Spleen (tissue), 11 donors: ENCODE measurements around the gene LRCH3. TPM values are rescaled to one million over a fixed set of nuclear protein-coding genes. Genes with fewer than 3 reads are reported as not detected.

Source experiments
- DNase-seq: peaks from one replicate; pipeline ENCODE4 v3.0.0-alpha.2; 2020
- H3K27ac ChIP-seq, 8 donors: fragments of 200-600 bp; sonication (generic) in 7 of 8; 1 replicate in 4 of 8; 2 replicates in 4 of 8; pipeline versions ENCODE4 v1.5.0 to v1.8.0; 2016 to 2021; ENCODE audit warnings: inconsistent platforms in 4 of 8, mild to moderate bottlenecking in 4 of 8, moderate library complexity in 1 of 8
- H3K27me3 ChIP-seq, 7 donors: fragments of 200-600 bp; sonication (generic) in 6 of 7; replicated peaks in 1 of 7; 1 replicate in 4 of 7; 2 replicates in 3 of 7; pipeline versions ENCODE4 v1.5.0 to v1.8.0; 2016 to 2021; ENCODE audit warnings: inconsistent platforms in 3 of 7, mild to moderate bottlenecking in 1 of 7
- H3K36me3 ChIP-seq, 6 donors: fragments of 200-600 bp; sonication (generic) in 5 of 6; 1 replicate in 4 of 6; 2 replicates in 2 of 6; pipeline versions ENCODE4 v1.5.0 to v1.8.0; 2016 to 2021; ENCODE audit warnings: inconsistent platforms in 2 of 6
- H3K4me1 ChIP-seq, 6 donors: fragments of 200-600 bp; sonication (generic) in 5 of 6; 1 replicate in 3 of 6; 2 replicates in 3 of 6; pipeline versions ENCODE4 v1.5.0 to v1.8.0; 2016 to 2021; ENCODE audit warnings: inconsistent platforms in 3 of 6
- H3K4me3 ChIP-seq, 8 donors: fragments of 200-600 bp; sonication (generic) in 7 of 8; 1 replicate in 4 of 8; 2 replicates in 4 of 8; pipeline versions ENCODE4 v1.5.0 to v1.8.0; 2016 to 2021; ENCODE audit warnings: inconsistent platforms in 4 of 8, mild to moderate bottlenecking in 4 of 8, moderate library complexity in 2 of 8
- H3K9me3 ChIP-seq, 8 donors: fragments of 200-600 bp; sonication (generic) in 7 of 8; 1 replicate in 4 of 8; 2 replicates in 4 of 8; pipeline versions ENCODE4 v1.5.0 to v1.8.0; 2016 to 2021; ENCODE audit warnings: inconsistent platforms in 4 of 8
- POLR2A ChIP-seq, 3 donors: fragments of 450-650 bp; IDR thresholded peaks; one replicate each; pipeline ENCODE4 v1.5.1; 2017; ENCODE audit warnings: antibody characterized with exemption in 3 of 3, mild to moderate bottlenecking in 1 of 3
- POLR2AphosphoS5 ChIP-seq, 3 donors: sonication (generic); formaldehyde crosslinking; IDR thresholded peaks; one replicate each; pipeline ENCODE4 v1.5.1; 2017; ENCODE audit warnings: antibody characterized with exemption in 3 of 3
- WGBS, 5 donors: extraction: QIAGEN DNeasy Blood & Tissue Kit in 3 of 5; methylation state at CpG; one replicate each; pipeline versions ENCODE4 v1.1.5 to v1.1.7; 2013 to 2018; 5-methylcytosine and 5-hydroxymethylcytosine counted together
- intact Hi-C: fragments of 100-400 bp; cut with DNase I; formaldehyde crosslinking; loops from one replicate; pipeline ENCODE4 v1.15.0; 2023; ENCODE audit warnings: low total_unique reads
- polyA plus RNA-seq, 3 donors: library from polyadenylated mRNA; stranded (reverse); fragments of 200-250 nt; gene quantifications; one replicate each; pipeline ENCODE4 v1.2.1, GENCODE V29; 2013
- total RNA-seq, 7 donors: library from RNA; depleted of rRNA in 3 of 7; stranded (reverse); fragments of >200 nt in 3 of 7; fragmentation: NEBNext Ultra II Directional in 4 of 7; extraction: Animal tissue kit (Norgen Biotek cat#: 25700) in 4 of 7; gene quantifications; one replicate each; pipeline versions ENCODE4 v1.1.0 to v1.2.1, GENCODE V29; 2016 to 2021
- TF ChIP-seq, protein P1 (sequence below), 11 experiments: fragments of 200-600 bp in 7 of 11; fragments of 450-650 bp in 4 of 11; sonication (generic) in 4 of 11; IDR thresholded peaks in 8 of 11; conservative IDR thresholded peaks in 3 of 11; 1 replicate in 7 of 11; 2 replicates in 4 of 11; pipeline versions ENCODE4 v1.4.0 to v1.8.0; 2016 to 2021; ENCODE audit warnings: antibody characterized with exemption in 11 of 11, inconsistent platforms in 4 of 11, mild to moderate bottlenecking in 1 of 11
- donor health status: healthy with polysubstance abuse.
- donor health status: DM: no; HTN: no; CAD: no; lungs with moderate emphysema.
- donor health status: DM: no; HTN: no; CAD: no.
- donor health status: Bipolar disorder and iron deficiency.
- donor health status: healthy.
- donor health status: DM: no; HTN: no; CAD: no.
- donor health status: DM: yes; HTN: yes; CAD: no.

Gene LRCH3
- total and polyA plus RNA-seq, 10 donors = 7.7 to 86.2 (median 67.0) TPM

- H3K27ac ChIP-seq = peak overlapping the region in 1 of 8 donors; percentile 33
- H3K27me3 ChIP-seq = no peaks in the 10 kb centered on the region
- intact Hi-C loops = no loop called here
- peaks cover 5 to 89% (median 52%) of the 10 kb centered on the region in 6 donors for H3K36me3 ChIP-seq
- no peak overlapping the region for H3K4me3 ChIP-seq
- TF ChIP-seq, protein P1, sequence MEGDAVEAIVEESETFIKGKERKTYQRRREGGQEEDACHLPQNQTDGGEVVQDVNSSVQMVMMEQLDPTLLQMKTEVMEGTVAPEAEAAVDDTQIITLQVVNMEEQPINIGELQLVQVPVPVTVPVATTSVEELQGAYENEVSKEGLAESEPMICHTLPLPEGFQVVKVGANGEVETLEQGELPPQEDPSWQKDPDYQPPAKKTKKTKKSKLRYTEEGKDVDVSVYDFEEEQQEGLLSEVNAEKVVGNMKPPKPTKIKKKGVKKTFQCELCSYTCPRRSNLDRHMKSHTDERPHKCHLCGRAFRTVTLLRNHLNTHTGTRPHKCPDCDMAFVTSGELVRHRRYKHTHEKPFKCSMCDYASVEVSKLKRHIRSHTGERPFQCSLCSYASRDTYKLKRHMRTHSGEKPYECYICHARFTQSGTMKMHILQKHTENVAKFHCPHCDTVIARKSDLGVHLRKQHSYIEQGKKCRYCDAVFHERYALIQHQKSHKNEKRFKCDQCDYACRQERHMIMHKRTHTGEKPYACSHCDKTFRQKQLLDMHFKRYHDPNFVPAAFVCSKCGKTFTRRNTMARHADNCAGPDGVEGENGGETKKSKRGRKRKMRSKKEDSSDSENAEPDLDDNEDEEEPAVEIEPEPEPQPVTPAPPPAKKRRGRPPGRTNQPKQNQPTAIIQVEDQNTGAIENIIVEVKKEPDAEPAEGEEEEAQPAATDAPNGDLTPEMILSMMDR (IDR thresholded peaks at IDR 0.05 in 8 of 11, conservative IDR thresholded peaks at IDR 0.05 in 3 of 11) = no peak
- TF ChIP-seq POLR2A (IDR thresholded peaks at IDR 0.05) = no peak
- TF ChIP-seq POLR2AphosphoS5 (IDR thresholded peaks at IDR 0.05) = no peak
- H3K4me1 ChIP-seq = peaks cover 0 to 20% (median 1%) of the 10 kb centered on the region in 6 donors
- DNase-seq = no peak
- WGBS, 5 donors = 82 to 89% (median 88%) methylated on average over 17 of the region's 17 CpGs
- no peaks in the 10 kb centered on the region for H3K9me3 ChIP-seq
These were observed 89.6 kb downstream of the LRCH3 start for GRCh38 chr3:197880491-197881269.

GRCh38 chr3:197881270-197881969 lies 90.4 kb downstream of the LRCH3 start:
- no peak for DNase-seq
- Histone ChIP-seq H3K27me3 (no peaks in the 10 kb centered on the region), H3K36me3 (peaks cover 4 to 88% (median 49%) of the 10 kb centered on the region in 6 donors), H3K4me1 (peaks cover 0 to 20% (median 1%) of the 10 kb centered on the region in 6 donors), H3K9me3 (no peaks in the 10 kb centered on the region), H3K27ac (peak overlapping the region in 1 of 8 donors; percentile 33), H3K4me3 (no peak overlapping the region)
- intact Hi-C loops = no loop called here
- TF ChIP-seq POLR2AphosphoS5 (IDR thresholded peaks at IDR 0.05) = no peak
- TF ChIP-seq, protein P1 (IDR thresholded peaks at IDR 0.05 in 8 of 11, conservative IDR thresholded peaks at IDR 0.05 in 3 of 11) = no peak
- no peak for TF ChIP-seq POLR2A (IDR thresholded peaks at IDR 0.05)
- 73 to 86% (median 83%) methylated on average over 8 of the region's 8 CpGs for WGBS, 5 donors

DNA sequence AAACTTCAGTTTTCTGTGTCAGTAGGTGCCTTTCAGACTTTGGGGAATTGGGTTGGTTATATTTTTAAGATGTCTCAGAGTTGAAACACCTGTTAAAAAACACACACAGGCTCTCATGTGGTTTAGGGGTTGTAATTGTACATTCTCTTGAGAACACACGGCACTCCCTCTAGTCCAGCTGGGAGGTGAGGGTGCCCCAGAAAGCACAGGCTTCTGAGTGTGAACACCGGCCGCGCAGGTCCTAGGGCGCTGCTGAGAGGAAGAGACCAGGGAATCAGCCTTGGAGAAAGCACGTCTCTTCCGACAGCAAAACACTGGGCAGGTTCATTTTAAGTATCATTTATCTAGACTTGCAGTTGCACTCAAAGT lies 90.9 kb downstream of the LRCH3 start:
- H3K4me3 ChIP-seq = no peak overlapping the region
- peak overlapping the region in 1 of 8 donors; percentile 33 for H3K27ac ChIP-seq
- H3K36me3 ChIP-seq = peaks cover 3 to 85% (median 48%) of the 10 kb centered on the region in 6 donors
- no peak for DNase-seq
- TF ChIP-seq POLR2A (IDR thresholded peaks at IDR 0.05) = no peak
- TF ChIP-seq POLR2AphosphoS5 (IDR thresholded peaks at IDR 0.05) = no peak
- TF ChIP-seq, protein P1 (IDR thresholded peaks at IDR 0.05 in 8 of 11, conservative IDR thresholded peaks at IDR 0.05 in 3 of 11) = no peak
- WGBS, 5 donors = 75 to 89% (median 78%) methylated on average over 7 of the region's 7 CpGs
- H3K4me1 ChIP-seq = peaks cover 0 to 20% (median 1%) of the 10 kb centered on the region in 6 donors
- H3K27me3 ChIP-seq = no peaks in the 10 kb centered on the region
- intact Hi-C loops = no loop called here
- no peaks in the 10 kb centered on the region for H3K9me3 ChIP-seq

GRCh38 chr3:197882586-197882985 lies 91.5 kb downstream of the LRCH3 start:
- Histone ChIP-seq H3K4me1 (peaks cover 0 to 20% (median 1%) of the 10 kb centered on the region in 6 donors), H3K27me3 (no peaks in the 10 kb centered on the region), H3K27ac (peak overlapping the region in 4 of 8 donors; percentile 2 to 48 (median 42)), H3K4me3 (no peak overlapping the region), H3K9me3 (no peaks in the 10 kb centered on the region), H3K36me3 (peaks cover 2 to 88% (median 47%) of the 10 kb centered on the region in 6 donors)
- TF ChIP-seq, protein P1 (IDR thresholded peaks at IDR 0.05 in 8 of 11, conservative IDR thresholded peaks at IDR 0.05 in 3 of 11) = no peak
- TF ChIP-seq POLR2A (IDR thresholded peaks at IDR 0.05) (no peak), POLR2AphosphoS5 (IDR thresholded peaks at IDR 0.05) (no peak)
- DNase-seq = no peak
- intact Hi-C loops = no loop called here
- WGBS, 5 donors = 4 to 14% (median 9%) methylated on average over 2 of the region's 2 CpGs
